ENCODE results near the gene DPF1. TPM values are rescaled to one million over a fixed set of nuclear protein-coding genes. Genes with fewer than 3 reads are reported as not detected.
"Not testable (repeated sequence)": the region's sequence is repeated elsewhere in the genome, so short reads cannot be mapped to it uniquely, and the experiment has no call there.

DPF1 gene
- total RNA-seq, 2 experiments from 2014 or later: 0.75 to 1.2 TPM

GRCh38 chr19:38263689-38264485, 39.9 kb upstream of the DPF1 start:
- DNase-seq: peak; percentile 90
- H3K36me3 Mint-ChIP-seq: no peaks in the 10 kb centered on the region
- H3K4me1 Mint-ChIP-seq (ENCODE audit: low read depth): peaks cover 33% of the 10 kb centered on the region
- peaks cover 3% of the 10 kb centered on the region for H3K27me3 Mint-ChIP-seq
- ChIA-PET POLR2A (interaction anchor here (0.7 to 2.5 kb wide), 3 partner anchors 55 to 110 kb away, joined by 3 to 6 read pairs (median 3); partner anchors contain the start of genes KCNK6 and PSMD8), CTCF (interaction anchor here (0.7 to 5.3 kb wide), 6 partner anchors 20 to 139 kb away, joined by 3 to 30 read pairs (median 4); partner anchors contain the start of genes CATSPERG, FAM98C and PSMD8)
- H3K9me3 Mint-ChIP-seq: no peaks in the 10 kb centered on the region
- H3K4me3 Mint-ChIP-seq: peak overlapping the region; percentile 79
- intact Hi-C loops (cut with micrococcal nuclease): loop anchor here (1.0 to 5.0 kb wide), 3 partner anchors 52 to 123 kb away; partner anchors contain the start of genes CATSPERG, GGN and SPRED3
- H3K27ac Mint-ChIP-seq: peak overlapping the region; percentile 96

- DNase-seq: no peak
- POLR2A ChIA-PET: interaction anchor here (0.6 kb wide), 1 partner anchor 55 kb away, joined by 3 read pairs; no protein-coding TSS in a partner anchor
- CTCF ChIA-PET: no interaction called here
- Mint-ChIP-seq H3K27me3 (peaks cover 5% of the 10 kb centered on the region), H3K9me3 (no peaks in the 10 kb centered on the region), H3K27ac (peak overlapping the region; percentile 96), H3K4me1 (ENCODE audit: low read depth) (peaks cover 33% of the 10 kb centered on the region), H3K4me3 (peak overlapping the region; percentile 43), H3K36me3 (no peaks in the 10 kb centered on the region)
- intact Hi-C loops (cut with micrococcal nuclease): loop anchor here (5.0 kb wide), 1 partner anchor 125 kb away; the partner anchor contains the start of genes GGN and SPRED3
These were observed 38.7 kb upstream of the DPF1 start for GRCh38 chr19:38262585-38263268.

- H3K9me3 Mint-ChIP-seq, CTCF ChIA-PET, H3K27me3 Mint-ChIP-seq, H3K4me3 Mint-ChIP-seq, H3K36me3 Mint-ChIP-seq, DNase-seq, H3K27ac Mint-ChIP-seq, POLR2A ChIA-PET: not testable (repeated sequence)
- peaks cover 27% of the 10 kb centered on the region for H3K4me1 Mint-ChIP-seq (ENCODE audit: low read depth)
- intact Hi-C loops (cut with micrococcal nuclease): loop anchor here (5.0 kb wide), 1 partner anchor 125 kb away; the partner anchor contains the start of genes GGN and SPRED3
These were observed 37.9 kb upstream of the DPF1 start for GRCh38 chr19:38261942-38262341.

- DNase-seq: no peak
- POLR2A ChIA-PET: no interaction called here
- intact Hi-C loops (cut with micrococcal nuclease): no loop called here
- Mint-ChIP-seq H3K27ac (no peak overlapping the region), H3K9me3 (no peaks in the 10 kb centered on the region), H3K36me3 (no peaks in the 10 kb centered on the region), H3K27me3 (peaks cover 27% of the 10 kb centered on the region), H3K4me1 (ENCODE audit: low read depth) (peaks cover 2% of the 10 kb centered on the region), H3K4me3 (no peak overlapping the region)
- CTCF ChIA-PET: interaction anchor here (0.6 to 1.8 kb wide), 7 partner anchors 10 to 353 kb away, joined by 3 to 12 read pairs (median 3); no protein-coding TSS in a partner anchor
These were observed 31.5 kb upstream of the DPF1 start for GRCh38 chr19:38255383-38256014.

- CTCF ChIA-PET: no interaction called here
- Mint-ChIP-seq H3K9me3 (no peaks in the 10 kb centered on the region), H3K27me3 (peaks cover 25% of the 10 kb centered on the region), H3K4me1 (ENCODE audit: low read depth) (no peaks in the 10 kb centered on the region), H3K4me3 (no peak overlapping the region), H3K27ac (no peak overlapping the region), H3K36me3 (no peaks in the 10 kb centered on the region)
- POLR2A ChIA-PET: no interaction called here
- intact Hi-C loops (cut with micrococcal nuclease): no loop called here
- DNase-seq: no peak
These were observed 29.8 kb upstream of the DPF1 start for GRCh38 chr19:38253788-38254187.

GRCh38 chr19:38252941-38253691, 29.1 kb upstream of the DPF1 start:
- no peaks in the 10 kb centered on the region for H3K4me1 Mint-ChIP-seq (ENCODE audit: low read depth)
- H3K36me3 Mint-ChIP-seq: no peaks in the 10 kb centered on the region
- H3K4me3 Mint-ChIP-seq: no peak overlapping the region
- CTCF ChIA-PET: interaction anchor here (1.2 to 2.2 kb wide), 2 partner anchors 9 to 351 kb away, joined by 7 read pairs; no protein-coding TSS in a partner anchor
- POLR2A ChIA-PET: no interaction called here
- intact Hi-C loops (cut with micrococcal nuclease): no loop called here
- no peak overlapping the region for H3K27ac Mint-ChIP-seq
- no peak for DNase-seq
- H3K27me3 Mint-ChIP-seq: peaks cover 24% of the 10 kb centered on the region
- H3K9me3 Mint-ChIP-seq: no peaks in the 10 kb centered on the region

- no peaks in the 10 kb centered on the region for H3K36me3 Mint-ChIP-seq
- intact Hi-C loops (cut with micrococcal nuclease): no loop called here
- ChIA-PET CTCF (interaction anchor here (0.5 to 2.2 kb wide), 3 partner anchors 9 to 350 kb away, joined by 3 to 7 read pairs (median 7); no protein-coding TSS in a partner anchor), POLR2A (no interaction called here)
- no peak for DNase-seq
- no peak overlapping the region for H3K4me3 Mint-ChIP-seq
- H3K4me1 Mint-ChIP-seq (ENCODE audit: low read depth): no peaks in the 10 kb centered on the region
- H3K27me3 Mint-ChIP-seq: peaks cover 22% of the 10 kb centered on the region
- H3K27ac Mint-ChIP-seq: no peak overlapping the region
- no peaks in the 10 kb centered on the region for H3K9me3 Mint-ChIP-seq
These were observed 28.4 kb upstream of the DPF1 start for GRCh38 chr19:38252385-38252784.

GRCh38 chr19:38251564-38252051, 27.6 kb upstream of the DPF1 start:
- CTCF ChIA-PET: interaction anchor here (0.5 to 2.2 kb wide), 4 partner anchors 8 to 349 kb away, joined by 3 to 7 read pairs (median 5); no protein-coding TSS in a partner anchor

GRCh38 chr19:38250821-38251563, 27.0 kb upstream of the DPF1 start:
- CTCF ChIA-PET: interaction anchor here (1.2 to 2.2 kb wide), 2 partner anchors 16 to 349 kb away, joined by 3 to 7 read pairs; no protein-coding TSS in a partner anchor
- no peak for DNase-seq
- POLR2A ChIA-PET: no interaction called here
- Mint-ChIP-seq H3K9me3 (no peaks in the 10 kb centered on the region), H3K4me1 (ENCODE audit: low read depth) (no peaks in the 10 kb centered on the region), H3K27ac (no peak overlapping the region), H3K27me3 (peaks cover 14% of the 10 kb centered on the region), H3K36me3 (no peaks in the 10 kb centered on the region), H3K4me3 (no peak overlapping the region)
- intact Hi-C loops (cut with micrococcal nuclease): no loop called here

More at GRCh38 chr19:38251564-38252051, 27.6 kb upstream of the DPF1 start:
- no peaks in the 10 kb centered on the region for H3K36me3 Mint-ChIP-seq
- no peak for DNase-seq
- POLR2A ChIA-PET: no interaction called here
- H3K4me3 Mint-ChIP-seq: no peak overlapping the region
- peaks cover 15% of the 10 kb centered on the region for H3K27me3 Mint-ChIP-seq
- H3K4me1 Mint-ChIP-seq (ENCODE audit: low read depth): no peaks in the 10 kb centered on the region
- H3K9me3 Mint-ChIP-seq: no peaks in the 10 kb centered on the region
- intact Hi-C loops (cut with micrococcal nuclease): no loop called here
- H3K27ac Mint-ChIP-seq: no peak overlapping the region

GRCh38 chr19:38250428-38250820, 26.4 kb upstream of the DPF1 start:
- intact Hi-C loops (cut with micrococcal nuclease): no loop called here
- Mint-ChIP-seq H3K4me1 (ENCODE audit: low read depth) (no peaks in the 10 kb centered on the region), H3K27me3 (peaks cover 10% of the 10 kb centered on the region), H3K4me3 (no peak overlapping the region), H3K27ac (no peak overlapping the region), H3K36me3 (no peaks in the 10 kb centered on the region), H3K9me3 (no peaks in the 10 kb centered on the region)
- ChIA-PET POLR2A (no interaction called here), CTCF (no interaction called here)
- DNase-seq: no peak
